GM23248 (cell line): ENCODE measurements around the gene PEX11B.

Experiments
- EZH2 ChIP-seq: fragments of 200-600 bp; sonication (generic); IDR thresholded peaks from 2 replicates; pipeline ENCODE4 v1.6.1; 2018; ENCODE audit warnings: antibody characterized with exemption, mild to moderate bottlenecking; ENCODE audit not compliant: insufficient read depth, poor library complexity, severe bottlenecking
- EZH2phosphoT487 ChIP-seq: fragments of 200-600 bp; sonication (generic); IDR thresholded peaks from 2 replicates; pipeline ENCODE4 v1.6.1; 2018; ENCODE audit warnings: antibody characterized with exemption, moderate library complexity, mild to moderate bottlenecking, low read depth; ENCODE audit not compliant: insufficient read depth

GRCh38 chr1:145891143-145891542 is 27.4 kb downstream of the PEX11B start:
- TF ChIP-seq EZH2 (no peak), EZH2phosphoT487 (no peak)
